Measurements from ENCODE around the gene TAF6L.
"Not testable (repeated sequence)": the region's sequence is repeated elsewhere in the genome, so short reads cannot be mapped to it uniquely, and the experiment has no call there.

TAF6L gene

GRCh38 chr11:62757846-62758788, 13.1 kb upstream of the TAF6L start:
- DNase-seq: no peak

- not testable (repeated sequence) for DNase-seq
Measured at GRCh38 chr11:62760867-62761227, 10.3 kb upstream of the TAF6L start.

GRCh38 chr11:62770778-62771143, 435 bp upstream of the TAF6L start:
- DNase-seq: no peak

- no peak for DNase-seq
Measured at GRCh38 chr11:62774407-62774806, 3.2 kb downstream of the TAF6L start.

- DNase-seq: no peak
Measured at GRCh38 chr11:62775646-62776045, 4.5 kb downstream of the TAF6L start.

- DNase-seq: no peak
Measured at GRCh38 chr11:62777389-62777788, 6.2 kb downstream of the TAF6L start.

DNA sequence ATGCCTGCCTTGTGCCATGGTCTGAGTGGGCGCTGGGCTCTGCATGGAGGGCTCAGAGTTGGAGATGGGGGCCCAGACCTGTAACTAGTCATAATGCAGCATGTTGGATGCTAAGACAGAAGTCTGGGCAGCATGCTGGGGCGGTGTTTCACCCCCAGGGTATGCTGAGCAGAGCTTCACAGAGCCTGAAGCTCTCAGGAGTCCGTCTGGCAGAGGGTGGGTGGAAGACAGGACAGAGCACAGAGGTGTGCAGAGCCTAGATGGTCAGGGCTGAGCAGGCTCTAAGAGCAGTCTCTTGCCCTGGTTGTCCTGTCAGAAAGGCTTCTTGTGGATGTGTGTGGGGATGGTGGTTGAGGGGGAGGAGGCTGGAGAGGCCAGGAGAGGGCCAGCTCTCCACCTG, 7.2 kb downstream of the TAF6L start:
- no peak for DNase-seq

- DNase-seq: no peak
Measured at GRCh38 chr11:62782753-62783152, 11.6 kb downstream of the TAF6L start.

DNA sequence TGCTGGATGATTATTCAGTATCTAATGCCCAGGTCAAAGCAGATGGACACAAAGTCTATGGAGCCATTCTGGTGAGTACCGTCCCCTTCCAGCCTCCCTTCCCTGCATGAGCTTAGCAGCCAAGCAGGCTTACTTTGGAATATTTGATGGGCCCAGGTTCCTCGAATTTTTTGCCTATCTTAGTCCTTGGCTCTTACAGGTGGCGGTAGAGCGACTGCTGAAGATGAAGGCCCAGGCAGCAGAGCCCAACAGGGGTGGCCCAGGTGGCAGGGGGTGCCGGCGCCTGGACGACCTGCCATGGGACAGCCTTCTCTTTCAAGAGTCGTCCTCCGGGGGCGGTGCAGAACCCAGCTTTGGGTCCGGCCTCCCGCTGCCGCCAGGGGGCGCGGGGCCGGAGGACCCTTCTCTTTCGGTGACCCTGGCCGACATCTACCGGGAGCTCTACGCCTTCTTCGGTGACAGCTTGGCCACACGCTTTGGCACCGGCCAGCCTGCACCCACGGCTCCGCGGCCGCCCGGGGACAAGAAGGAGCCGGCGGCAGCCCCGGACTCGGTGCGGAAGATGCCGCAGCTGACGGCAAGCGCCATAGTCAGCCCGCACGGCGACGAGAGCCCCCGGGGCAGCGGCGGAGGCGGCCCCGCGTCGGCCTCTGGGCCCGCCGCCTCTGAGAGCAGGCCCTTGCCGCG, 15.3 kb downstream of the TAF6L start:
- peak; percentile 96 for DNase-seq

DNA sequence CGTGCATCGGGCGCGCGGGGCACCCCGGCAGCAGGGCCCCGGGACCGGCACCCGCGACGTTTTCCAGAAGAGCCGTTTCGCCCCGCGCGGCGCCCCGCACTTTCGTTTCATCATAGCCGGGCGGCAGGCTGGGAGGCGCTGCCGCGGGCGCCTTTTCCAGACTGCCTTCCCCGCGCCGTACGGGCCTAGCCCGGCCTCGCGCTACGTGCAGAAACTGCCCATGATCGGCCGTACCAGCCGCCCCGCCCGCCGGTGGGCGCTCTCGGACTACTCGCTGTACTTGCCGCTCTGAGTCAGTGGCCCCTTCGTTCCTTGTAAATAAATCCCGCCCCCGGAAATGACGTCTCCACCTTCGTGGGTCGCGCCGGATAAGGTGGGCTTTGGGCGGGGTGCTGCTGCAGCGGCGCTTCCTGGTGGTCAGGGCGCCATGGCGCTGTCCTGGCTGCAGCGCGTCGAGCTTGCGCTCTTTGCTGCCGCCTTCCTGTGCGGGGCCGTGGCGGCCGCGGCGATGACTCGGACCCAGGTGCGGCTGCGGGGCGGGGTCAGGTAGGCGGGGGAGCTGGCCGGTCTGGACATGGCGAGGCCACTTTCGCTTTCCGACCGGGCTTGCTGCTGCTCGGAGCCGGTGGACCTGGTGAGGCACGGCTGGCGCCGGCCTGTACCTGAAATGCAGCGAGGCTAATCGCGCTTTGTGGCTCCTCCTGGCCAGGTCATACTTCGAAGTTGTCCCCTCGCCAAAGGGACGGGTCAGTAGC, 16.0 kb downstream of the TAF6L start, which contains the start of gene TMEM179B:
Gene TMEM179B (plus strand): TSS at position 398 of the 755 bp plus-strand sequence. CDS start 30 bp downstream, at position 428.
- DNase-seq: peak; percentile 100

- DNase-seq: no peak
Measured at GRCh38 chr11:62788991-62789390, 17.8 kb downstream of the TAF6L start.

GRCh38 chr11:62789576-62789975, 18.4 kb downstream of the TAF6L start:
- no peak for DNase-seq

- peak; percentile 87 for DNase-seq
Measured at GRCh38 chr11:62791501-62792201, 20.5 kb downstream of the TAF6L start, which contains the start of gene TMEM223. Gene TMEM223 (minus strand): TSS chr11:62792006. CDS start chr11:62791994, 12 bp downstream.

- DNase-seq: no peak
Measured at GRCh38 chr11:62792202-62792575, 21.0 kb downstream of the TAF6L start.

GRCh38 chr11:62794201-62794775, 23.1 kb downstream of the TAF6L start:
- no peak for DNase-seq

DNA sequence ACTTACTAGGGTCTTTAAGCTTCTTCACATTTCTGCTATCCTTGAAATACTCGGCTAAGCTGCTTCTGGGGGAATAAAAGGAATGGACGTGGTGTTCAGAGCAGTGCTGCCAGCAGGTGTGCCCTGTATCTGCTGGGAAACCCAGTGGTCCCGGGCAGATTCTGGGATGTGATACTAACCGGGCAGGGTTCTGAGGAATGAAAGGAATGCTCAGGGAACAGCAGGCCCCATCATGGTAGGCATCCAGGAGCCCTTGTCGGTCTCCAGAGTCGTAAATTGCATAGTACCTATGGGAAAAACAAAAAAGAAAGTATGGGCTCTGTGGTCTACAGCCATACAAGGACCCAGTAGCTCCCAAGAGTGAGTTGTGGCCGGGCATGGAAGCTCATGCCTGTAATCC, 25.1 kb downstream of the TAF6L start:
- no peak for DNase-seq

DNA sequence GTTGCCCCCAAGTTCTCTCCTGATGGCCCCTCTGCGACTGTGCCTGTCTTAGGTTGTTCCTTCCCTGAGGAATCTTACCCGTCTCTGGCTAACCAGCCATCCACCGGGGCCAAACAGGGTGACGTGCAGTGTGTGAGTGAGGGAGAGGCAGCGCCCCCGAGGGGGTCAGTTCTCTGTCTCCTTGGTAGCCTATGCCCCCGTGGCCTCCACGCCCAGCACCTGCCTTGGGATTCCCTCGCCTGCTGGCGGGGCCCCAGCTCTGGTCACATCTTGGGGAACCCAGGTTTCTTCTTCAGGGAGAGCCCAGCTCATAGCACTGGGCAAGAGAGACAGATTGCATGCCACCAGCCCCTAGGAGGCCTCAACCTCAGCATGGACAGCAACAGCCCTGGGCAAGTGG, 28.3 kb downstream of the TAF6L start:
- DNase-seq: no peak

GRCh38 chr11:62801071-62801470, 29.9 kb downstream of the TAF6L start:
- no peak for DNase-seq

GRCh38 chr11:62804310-62805075, 33.3 kb downstream of the TAF6L start:
- DNase-seq: peak; percentile 61

DNA sequence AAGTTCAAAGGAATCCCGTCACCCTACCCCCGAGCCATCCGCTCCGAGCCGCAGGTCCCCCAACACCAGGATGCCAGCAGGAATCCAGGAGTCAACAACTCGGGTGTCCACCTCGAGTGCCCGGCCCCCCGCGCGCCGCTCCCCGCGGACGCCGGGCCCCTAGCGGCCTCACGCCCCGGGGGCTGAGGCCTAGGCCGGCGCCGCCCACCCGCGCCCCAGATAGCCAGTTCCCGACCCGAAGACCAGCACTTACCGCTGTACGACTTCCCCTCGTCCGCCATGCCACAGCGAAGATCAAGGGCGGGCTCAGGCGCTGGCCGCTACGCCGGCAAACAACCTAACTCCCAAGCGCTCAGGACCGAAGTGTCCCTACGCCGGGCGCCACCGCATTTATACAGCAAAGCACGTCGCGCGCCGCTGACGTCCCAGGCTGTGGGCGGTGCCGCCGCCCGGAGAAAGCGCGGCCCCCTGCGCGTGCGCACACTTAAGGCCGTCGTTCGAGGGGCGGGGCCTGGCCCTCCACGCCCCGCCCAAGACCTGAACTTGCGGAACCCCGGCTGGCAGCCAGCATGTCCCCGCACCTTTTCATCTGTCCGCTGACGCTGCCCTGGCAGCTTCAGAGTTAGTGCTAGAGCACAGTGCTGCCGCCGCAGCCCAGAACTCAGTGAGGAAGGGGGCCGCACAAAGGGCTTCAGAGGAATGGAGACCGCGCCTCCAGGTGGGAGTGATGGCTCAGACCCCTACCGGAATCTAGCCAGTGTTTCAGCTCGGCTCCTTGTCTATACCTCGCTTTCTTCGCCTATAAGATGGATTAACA, 34.1 kb downstream of the TAF6L start, which contains the start of gene NXF1:
Gene NXF1 (minus strand): TSS at position 365 of the 817 bp plus-strand sequence. CDS start 84 bp downstream, at position 281.
- DNase-seq: peak; percentile 99
